Stimulated activated effector memory CD8-positive, alpha-beta T cell treated with anti-CD3 and anti-CD28 coated beads, Interleukin-12 subunit alpha, Interleukin-12 subunit beta, amount 100 ng/mL, for 72 hours (primary cell): ENCODE data around the gene TSPAN31.

Source experiments
- ATAC-seq: fragments of 150-1000 bp; cut with Tn5 transposase; 2 replicates; pipeline ENCODE4 v1.10.0; 2021
- DNase-seq, 2 donors: peaks; one replicate each; pipeline ENCODE4 v3.0.0; 2021 to 2022; ENCODE audit warnings: low spot score in 2 of 2
- H3K27ac Mint-ChIP-seq: one replicate; pipeline ENCODE4 v1.8.0; 2022; ENCODE audit warnings: mild to moderate bottlenecking, mixed read lengths
- H3K36me3 Mint-ChIP-seq: one replicate; pipeline ENCODE4 v1.8.0; 2022; ENCODE audit warnings: mild to moderate bottlenecking, mixed read lengths
- H3K4me1 Mint-ChIP-seq: one replicate; pipeline ENCODE4 v1.8.0; 2022; ENCODE audit warnings: mixed read lengths
- H3K4me3 Mint-ChIP-seq: one replicate; pipeline ENCODE4 v1.8.0; 2022; ENCODE audit warnings: mild to moderate bottlenecking, mixed read lengths
- H3K9me3 Mint-ChIP-seq: one replicate; pipeline ENCODE4 v1.8.0; 2022; ENCODE audit warnings: mixed read lengths

Gene TSPAN31

GRCh38 chr12:57738661-57739237 lies 6.1 kb upstream of the TSPAN31 start, which contains the start of gene AGAP2:
TSS of gene AGAP2 (minus strand) at chr12:57738742. CDS start at chr12:57738246, 496 bp downstream.
- peak within 1 kb of the TSS; percentile 81 for H3K4me3 Mint-ChIP-seq
- ATAC-seq, result no peak
- peak within 1 kb of the TSS; percentile 93 for H3K27ac Mint-ChIP-seq

GRCh38 chr12:57739387-57739786 lies 5.5 kb upstream of the TSPAN31 start:
- ATAC-seq, result no peak
- Mint-ChIP-seq H3K4me1 (peaks cover 61% of the 10 kb centered on the region), H3K36me3 (peaks cover 41% of the 10 kb centered on the region), H3K4me3 (peak overlapping the region; percentile 81), H3K27ac (peak overlapping the region; percentile 93), H3K9me3 (no peaks in the 10 kb centered on the region)
- no peak for DNase-seq

More at GRCh38 chr12:57738661-57739237, 6.1 kb upstream of the TSPAN31 start, which contains the start of gene AGAP2:
- peaks cover 42% of the 10 kb centered on the region for H3K36me3 Mint-ChIP-seq
- H3K4me1 Mint-ChIP-seq, result peaks cover 57% of the 10 kb centered on the region
- DNase-seq, result no peak
- no peaks in the 10 kb centered on the region for H3K9me3 Mint-ChIP-seq

- Mint-ChIP-seq H3K9me3 (no peaks in the 10 kb centered on the region), H3K36me3 (peaks cover 44% of the 10 kb centered on the region), H3K4me3 (peak overlapping the region; percentile 81), H3K27ac (peak overlapping the region; percentile 93), H3K4me1 (peaks cover 61% of the 10 kb centered on the region)
- ATAC-seq, result no peak
- DNase-seq, result no peak
Measured at GRCh38 chr12:57739914-57740538, 4.8 kb upstream of the TSPAN31 start.

DNA sequence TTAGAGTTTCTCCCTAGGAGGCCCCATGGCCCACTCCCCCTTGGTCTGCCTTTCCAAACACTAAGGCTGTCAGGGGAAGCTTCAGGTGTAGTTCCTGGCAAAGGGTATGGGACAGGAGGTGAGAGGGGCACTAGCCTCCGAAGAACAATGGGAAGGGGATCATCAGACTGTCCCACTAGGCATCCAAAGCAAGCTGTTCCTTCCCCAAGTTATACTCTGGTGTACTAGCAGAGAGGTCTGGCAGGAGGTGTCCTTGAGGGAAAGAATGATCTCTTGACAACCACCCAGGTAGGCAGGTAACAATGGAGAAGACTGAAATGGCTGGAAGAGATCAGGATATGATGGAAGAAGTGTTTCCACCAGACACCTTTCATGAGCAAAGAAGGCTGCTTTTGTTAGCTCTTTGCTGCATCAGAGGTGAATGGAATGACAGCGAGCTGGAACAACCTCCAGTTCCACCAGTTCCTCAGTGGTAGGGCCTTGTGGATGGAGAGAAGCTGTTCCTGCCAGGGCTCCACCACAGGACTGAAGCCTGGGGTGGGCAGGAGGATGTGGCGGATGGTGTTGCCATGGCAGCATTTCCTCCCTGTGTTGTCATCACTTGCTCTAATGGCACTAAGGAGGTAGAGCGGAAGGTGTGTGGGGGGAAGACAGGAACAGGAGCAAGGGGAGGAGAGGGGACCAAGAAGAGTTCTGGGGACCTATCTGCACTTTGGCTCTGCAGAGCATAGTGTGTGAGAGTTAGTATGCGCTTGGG lies 4.0 kb upstream of the TSPAN31 start:
- H3K36me3 Mint-ChIP-seq, result peaks cover 43% of the 10 kb centered on the region
- H3K4me1 Mint-ChIP-seq, result peaks cover 67% of the 10 kb centered on the region
- peak overlapping the region; percentile 93 for H3K27ac Mint-ChIP-seq
- DNase-seq (peak; percentile 54 to 84), ATAC-seq (peak; percentile 77)
- peak overlapping the region; percentile 81 for H3K4me3 Mint-ChIP-seq
- no peaks in the 10 kb centered on the region for H3K9me3 Mint-ChIP-seq

GRCh38 chr12:57741413-57741789 lies 3.4 kb upstream of the TSPAN31 start:
- ATAC-seq (no peak), DNase-seq (no peak)
- peak overlapping the region; percentile 81 for H3K4me3 Mint-ChIP-seq
- peaks cover 46% of the 10 kb centered on the region for H3K36me3 Mint-ChIP-seq
- H3K4me1 Mint-ChIP-seq, result peaks cover 70% of the 10 kb centered on the region
- H3K27ac Mint-ChIP-seq, result peak overlapping the region; percentile 93
- H3K9me3 Mint-ChIP-seq, result no peaks in the 10 kb centered on the region

GRCh38 chr12:57741844-57742738 lies 2.7 kb upstream of the TSPAN31 start:
- ATAC-seq (peak; percentile 79), DNase-seq (peak; percentile 49 to 83)
- Mint-ChIP-seq H3K9me3 (no peaks in the 10 kb centered on the region), H3K36me3 (peaks cover 46% of the 10 kb centered on the region), H3K27ac (peak overlapping the region; percentile 93), H3K4me3 (peak overlapping the region; percentile 81), H3K4me1 (peaks cover 66% of the 10 kb centered on the region)

- Mint-ChIP-seq H3K27ac (peak overlapping the region; percentile 98), H3K4me1 (peaks cover 66% of the 10 kb centered on the region), H3K4me3 (peak overlapping the region; percentile 91), H3K9me3 (no peaks in the 10 kb centered on the region), H3K36me3 (peaks cover 62% of the 10 kb centered on the region)
- ATAC-seq (no peak), DNase-seq (no peak)
Measured at GRCh38 chr12:57743769-57744168, 1.1 kb upstream of the TSPAN31 start.

DNA sequence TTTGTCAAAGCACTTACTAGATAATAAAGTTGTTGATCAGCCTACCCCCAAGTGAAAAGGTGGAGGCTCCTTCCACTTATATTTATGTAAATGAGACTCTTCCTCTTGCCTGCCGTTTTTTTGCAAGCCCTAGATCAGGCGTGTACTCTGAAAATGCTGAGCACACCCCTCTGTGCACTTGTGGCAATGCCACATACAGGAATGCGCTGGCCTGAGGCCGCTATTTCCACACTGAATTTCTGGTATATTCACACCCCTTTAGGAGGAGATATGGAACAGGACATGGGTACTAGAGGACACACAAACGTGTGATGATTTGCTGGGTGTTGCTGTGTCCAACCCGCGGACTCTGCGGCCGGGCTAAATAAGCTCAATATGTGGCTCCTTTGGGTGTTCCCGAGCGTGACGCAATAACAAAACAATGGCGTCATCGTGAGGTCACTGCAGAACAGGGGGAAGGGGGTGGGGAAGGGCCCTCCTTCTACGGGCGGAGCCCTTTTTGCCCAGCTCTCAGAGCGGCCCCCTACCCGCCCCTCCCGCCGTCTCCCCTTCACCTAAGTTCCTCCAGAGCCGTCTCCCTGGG lies 554 bp upstream of the TSPAN31 start:
- peak; percentile 64 for ATAC-seq
- Mint-ChIP-seq H3K4me1 (peaks cover 65% of the 10 kb centered on the region), H3K4me3 (peak overlapping the region; percentile 91), H3K36me3 (peaks cover 63% of the 10 kb centered on the region), H3K27ac (peak overlapping the region; percentile 98), H3K9me3 (no peaks in the 10 kb centered on the region)
- peak; percentile 62 to 87 for DNase-seq

GRCh38 chr12:57745485-57745881 lies 644 bp downstream of the TSPAN31 start:
- Mint-ChIP-seq H3K4me3 (peak overlapping the region; percentile 91), H3K9me3 (no peaks in the 10 kb centered on the region), H3K36me3 (peaks cover 69% of the 10 kb centered on the region), H3K4me1 (peaks cover 58% of the 10 kb centered on the region), H3K27ac (peak overlapping the region; percentile 98)
- ATAC-seq (no peak), DNase-seq (no peak)

DNA sequence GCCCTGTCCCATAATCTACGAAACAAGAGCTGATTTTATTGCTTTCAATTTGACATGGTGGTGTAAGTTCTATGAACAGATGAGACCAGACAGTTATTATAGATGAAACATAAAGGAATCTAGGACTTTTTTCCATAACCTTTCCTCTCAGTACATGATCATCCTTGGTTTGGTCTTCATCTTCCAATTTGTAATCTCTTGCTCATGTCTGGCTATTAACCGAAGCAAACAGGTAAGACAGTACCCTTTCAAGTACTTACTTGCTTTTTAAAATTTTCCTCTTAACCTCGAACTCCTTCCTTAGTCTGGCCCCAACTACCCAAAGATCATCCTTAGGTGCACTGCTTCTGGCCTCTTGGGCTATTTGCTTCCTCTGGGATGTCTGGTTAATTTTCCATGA lies 1.2 kb downstream of the TSPAN31 start:
- ATAC-seq (no peak), DNase-seq (no peak)
- peaks cover 70% of the 10 kb centered on the region for H3K36me3 Mint-ChIP-seq
- no peaks in the 10 kb centered on the region for H3K9me3 Mint-ChIP-seq
- H3K4me3 Mint-ChIP-seq, result peak overlapping the region; percentile 91
- H3K4me1 Mint-ChIP-seq, result peaks cover 58% of the 10 kb centered on the region
- peak overlapping the region; percentile 98 for H3K27ac Mint-ChIP-seq

GRCh38 chr12:57749061-57749460 lies 4.2 kb downstream of the TSPAN31 start:
- H3K9me3 Mint-ChIP-seq, result no peaks in the 10 kb centered on the region
- peaks cover 81% of the 10 kb centered on the region for H3K36me3 Mint-ChIP-seq
- H3K27ac Mint-ChIP-seq, result no peak overlapping the region
- no peak for ATAC-seq
- H3K4me3 Mint-ChIP-seq, result no peak overlapping the region
- DNase-seq, result no peak
- H3K4me1 Mint-ChIP-seq, result peaks cover 71% of the 10 kb centered on the region

GRCh38 chr12:57750561-57751431 lies 6.0 kb downstream of the TSPAN31 start:
- Mint-ChIP-seq H3K4me1 (peaks cover 63% of the 10 kb centered on the region), H3K4me3 (peak overlapping the region; percentile 98), H3K9me3 (no peaks in the 10 kb centered on the region), H3K27ac (peak overlapping the region; percentile 96), H3K36me3 (peaks cover 67% of the 10 kb centered on the region)
- ATAC-seq (no peak), DNase-seq (no peak)

- DNase-seq, result no peak
- Mint-ChIP-seq H3K27ac (peak overlapping the region; percentile 96), H3K4me1 (peaks cover 61% of the 10 kb centered on the region), H3K36me3 (peaks cover 62% of the 10 kb centered on the region), H3K4me3 (peak overlapping the region; percentile 98), H3K9me3 (no peaks in the 10 kb centered on the region)
- ATAC-seq, result no peak
Measured at GRCh38 chr12:57751432-57751787, 6.6 kb downstream of the TSPAN31 start.
